BLaER1 treated with 17β-estradiol and CSF1 and Interleukin-3, amounts not matched to agents 10 nM and 100 nM (cell line): ENCODE data around the gene GIMAP4.
"Not testable (repeated sequence)": the region's sequence is repeated elsewhere in the genome, so short reads cannot be mapped to it uniquely, and the experiment has no call there.

Source experiments
- H3K27ac ChIP-seq, 11 experiments: shearing (Covaris generic); formaldehyde crosslinking; 2 replicates each; pipeline ENCODE4 v1.8.1; 2022
- H3K27me3 ChIP-seq, 11 experiments: shearing (Covaris generic); formaldehyde crosslinking; 2 replicates each; pipeline ENCODE4 v1.8.1; 2022
- H3K36me3 ChIP-seq, 11 experiments: shearing (Covaris generic); formaldehyde crosslinking; 2 replicates each; pipeline ENCODE4 v1.8.1; 2022
- H3K4me1 ChIP-seq, 10 experiments: shearing (Covaris generic); formaldehyde crosslinking; 2 replicates each; pipeline ENCODE4 v1.8.1; 2022
- H3K4me2 ChIP-seq, 11 experiments: shearing (Covaris generic); formaldehyde crosslinking; 2 replicates each; pipeline ENCODE4 v1.8.1; 2022
- H3K4me3 ChIP-seq, 10 experiments: shearing (Covaris generic); formaldehyde crosslinking; 2 replicates each; pipeline ENCODE4 v1.8.1; 2022
- H3K9ac ChIP-seq, 11 experiments: shearing (Covaris generic); formaldehyde crosslinking; 2 replicates each; pipeline ENCODE4 v1.8.1; 2022
- H3K9me3 ChIP-seq, 11 experiments: shearing (Covaris generic); formaldehyde crosslinking; replicated peaks in 1 of 11; 2 replicates each; pipeline ENCODE4 v1.8.1; 2022
- H4K20me1 ChIP-seq, 11 experiments: shearing (Covaris generic); formaldehyde crosslinking; 2 replicates each; pipeline ENCODE4 v1.8.1; 2022
- Cebpa-rat ChIP-seq, 11 experiments: shearing (Covaris generic); IDR thresholded peaks; 2 replicates each; pipeline ENCODE4 v1.8.1; 2022

Gene GIMAP4

DNA sequence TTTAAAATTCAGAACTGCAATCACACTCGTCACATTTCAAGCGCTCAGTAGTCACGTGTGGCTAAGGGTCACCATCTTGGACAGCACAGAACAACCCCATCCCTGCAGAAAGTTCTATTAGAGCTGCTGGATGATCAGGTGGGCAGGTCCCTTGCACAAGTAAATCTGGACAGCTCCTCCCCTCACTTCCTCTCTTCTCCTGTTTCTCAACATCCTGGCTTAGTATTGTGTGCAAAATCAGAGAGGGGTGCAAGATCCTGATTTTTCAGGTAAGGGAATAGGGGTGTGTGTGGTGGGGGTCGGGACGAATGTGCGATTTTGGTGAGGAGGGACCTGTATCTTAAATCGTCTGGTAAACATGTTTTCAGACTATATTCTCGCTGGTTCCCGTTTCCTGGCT lies at the start of gene GIMAP4:
TSS of gene GIMAP4 (plus strand) at position 222 of the 400 bp plus-strand sequence. CDS start 2,512 bp downstream, outside the sequence.
- TF ChIP-seq Cebpa-rat (IDR thresholded peaks at IDR 0.05), result peak in 1 of 11 experiments; percentile 8; a peak in 1 of 22 replicates
- Histone ChIP-seq H3K4me3 (peak within 1 kb of the TSS in 6 of 10 experiments; percentile 16 to 67 (median 54); a peak in 9 of 20 replicates), H3K4me2 (peak within 1 kb of the TSS; percentile 43 to 95 (median 65)), H3K27me3 (no peaks in the 10 kb centered on the region), H3K27ac (peak within 1 kb of the TSS in 9 of 11 experiments; percentile 7 to 82 (median 53); a peak in 13 of 22 replicates), H4K20me1 (no peaks in the 10 kb centered on the region), H3K9me3 (peaks cover 0 to 25% (median 3%) of the 10 kb centered on the region in 11 experiments; a peak in 10 of 22 replicates), H3K36me3 (peaks cover 0 to 22% (median 0%) of the 10 kb centered on the region in 11 experiments; a peak in 5 of 22 replicates), H3K9ac (peak within 1 kb of the TSS in 5 of 11 experiments; percentile 33 to 90 (median 47); a peak in 9 of 22 replicates), H3K4me1 (peaks cover 10 to 55% (median 24%) of the 10 kb centered on the region in 10 experiments)

DNA sequence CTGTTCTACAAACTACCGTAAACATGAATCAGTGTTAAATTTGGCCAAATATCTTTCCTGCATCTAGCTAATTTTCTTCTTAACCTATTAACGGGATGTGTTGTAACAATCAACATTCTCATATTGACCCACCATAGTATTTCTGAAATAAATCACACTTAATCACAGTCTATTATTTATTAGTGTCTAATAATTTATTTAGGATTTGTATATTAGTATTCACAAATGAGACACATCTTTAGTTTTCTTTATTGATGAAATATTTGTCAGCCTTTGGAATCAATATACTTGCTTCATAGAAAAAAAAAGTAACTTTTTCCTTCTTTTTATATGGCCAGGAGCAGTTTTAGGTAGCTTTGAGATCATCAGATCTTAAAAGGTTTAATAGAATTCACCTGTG lies 47.9 kb upstream of the GIMAP4 start:
- Histone ChIP-seq H3K4me2 (no peak overlapping the region), H3K9me3 (peaks cover 0 to 7% (median 0%) of the 10 kb centered on the region in 11 experiments; a peak in 1 of 22 replicates), H3K4me3 (no peak overlapping the region), H3K9ac (no peak overlapping the region), H3K36me3 (peaks cover 0 to 9% (median 0%) of the 10 kb centered on the region in 11 experiments; a peak in 3 of 22 replicates), H3K27ac (no peak overlapping the region), H3K27me3 (no peaks in the 10 kb centered on the region), H3K4me1 (peaks cover 0 to 10% (median 0%) of the 10 kb centered on the region in 10 experiments; a peak in 2 of 20 replicates), H4K20me1 (no peaks in the 10 kb centered on the region)
- no peak for TF ChIP-seq Cebpa-rat (IDR thresholded peaks at IDR 0.05)

DNA sequence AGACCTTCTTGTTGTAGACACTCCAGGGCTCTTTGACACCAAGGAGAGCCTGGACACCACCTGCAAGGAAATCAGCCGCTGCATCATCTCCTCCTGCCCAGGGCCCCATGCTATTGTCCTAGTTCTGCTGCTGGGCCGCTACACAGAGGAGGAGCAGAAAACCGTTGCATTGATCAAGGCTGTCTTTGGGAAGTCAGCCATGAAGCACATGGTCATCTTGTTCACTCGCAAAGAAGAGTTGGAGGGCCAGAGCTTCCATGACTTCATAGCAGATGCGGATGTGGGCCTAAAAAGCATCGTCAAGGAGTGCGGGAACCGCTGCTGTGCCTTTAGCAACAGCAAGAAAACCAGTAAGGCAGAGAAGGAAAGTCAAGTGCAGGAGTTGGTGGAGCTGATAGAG lies 47.0 kb upstream of the GIMAP4 start:
- Histone ChIP-seq H4K20me1 (no peaks in the 10 kb centered on the region), H3K4me2 (no peak overlapping the region), H3K4me3 (no peak overlapping the region), H3K27me3 (no peaks in the 10 kb centered on the region), H3K9ac (no peak overlapping the region), H3K4me1 (0 out of 20 replicates have a peak, but pooled peaks cover 0 to 8% (median 0%) of the 10 kb centered on the region in 10 experiments), H3K9me3 (peaks cover 0 to 7% (median 0%) of the 10 kb centered on the region in 11 experiments; a peak in 1 of 22 replicates), H3K36me3 (peaks cover 0 to 9% (median 0%) of the 10 kb centered on the region in 11 experiments; a peak in 3 of 22 replicates), H3K27ac (no peak overlapping the region)
- TF ChIP-seq Cebpa-rat (IDR thresholded peaks at IDR 0.05), result no peak

DNA sequence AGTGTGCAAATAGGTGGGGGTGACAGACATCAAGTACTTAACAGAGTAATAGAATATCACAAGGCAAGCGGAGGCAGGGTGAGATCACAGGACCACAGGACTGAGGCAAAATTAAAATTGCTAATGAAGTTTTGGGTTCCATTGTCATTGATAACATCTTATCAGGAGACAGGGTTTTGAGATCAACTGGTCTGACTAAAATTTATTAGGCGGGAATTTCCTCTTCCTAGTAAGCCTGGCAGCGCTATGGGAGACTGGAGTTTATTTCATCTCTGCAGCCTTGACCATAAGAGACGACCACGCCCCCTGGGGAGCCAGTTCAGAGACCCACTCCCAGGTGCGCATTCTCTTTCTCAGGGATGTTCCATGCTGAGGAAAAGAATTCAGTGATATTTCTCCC lies 44.3 kb upstream of the GIMAP4 start:
- peaks cover 0 to 25% (median 3%) of the 10 kb centered on the region in 11 experiments; a peak in 7 of 22 replicates for H3K9me3 ChIP-seq
- not testable (repeated sequence) for H3K4me2 ChIP-seq, H3K27me3 ChIP-seq, H3K36me3 ChIP-seq, H4K20me1 ChIP-seq, H3K27ac ChIP-seq, H3K4me1 ChIP-seq, H3K4me3 ChIP-seq, H3K9ac ChIP-seq

DNA sequence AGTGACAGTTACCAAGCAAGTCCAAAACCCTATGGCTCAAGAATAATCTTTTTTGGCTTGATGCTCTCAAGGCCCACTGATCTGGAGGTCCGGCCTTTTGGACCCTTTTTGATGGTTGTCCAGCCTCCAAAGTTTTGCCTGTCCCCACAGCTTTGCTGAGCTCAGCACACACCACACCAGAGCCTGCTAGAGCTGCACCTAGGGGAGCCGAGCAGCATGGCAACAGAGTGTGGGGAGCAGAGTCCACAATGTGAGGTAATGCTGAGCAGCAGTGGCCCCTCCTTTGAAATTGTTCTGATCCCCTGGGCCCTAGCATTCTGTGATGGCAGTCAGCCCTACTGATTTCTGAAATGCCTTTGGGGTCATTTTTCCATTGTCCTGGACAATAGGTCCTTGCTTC lies 43.2 kb upstream of the GIMAP4 start:
- Histone ChIP-seq H3K27ac (no peak overlapping the region), H3K4me1 (no peaks in the 10 kb centered on the region), H3K4me2 (no peak overlapping the region), H3K36me3 (peaks cover 0 to 9% (median 0%) of the 10 kb centered on the region in 11 experiments; a peak in 3 of 22 replicates), H3K9ac (no peak overlapping the region), H3K27me3 (no peaks in the 10 kb centered on the region), H4K20me1 (no peaks in the 10 kb centered on the region), H3K4me3 (no peak overlapping the region), H3K9me3 (peaks cover 6 to 36% (median 12%) of the 10 kb centered on the region in 11 experiments; a peak in 20 of 22 replicates)
- no peak for TF ChIP-seq Cebpa-rat (IDR thresholded peaks at IDR 0.05)

DNA sequence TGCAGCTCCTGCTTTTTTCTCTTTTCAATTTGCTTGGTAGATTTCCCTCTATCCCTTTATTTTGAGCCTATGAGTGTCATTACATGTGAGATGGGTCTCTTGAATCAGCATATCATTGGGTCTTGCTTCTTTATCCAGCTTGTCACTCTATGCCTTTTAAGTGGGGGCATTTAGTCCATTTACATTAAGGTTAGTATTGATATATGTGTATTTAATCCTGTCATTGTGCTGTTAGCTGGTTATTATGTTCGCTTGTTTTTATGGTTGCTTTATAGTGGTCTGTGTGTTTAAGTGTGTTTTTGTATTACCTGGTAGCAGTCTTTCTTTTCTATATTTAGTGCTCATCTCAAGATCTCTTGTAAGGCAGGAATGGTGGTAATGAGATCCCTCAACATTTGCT lies 35.5 kb upstream of the GIMAP4 start:
- H3K9me3 ChIP-seq, result peaks cover 63 to 98% (median 74%) of the 10 kb centered on the region in 11 experiments
- no peaks in the 10 kb centered on the region for H3K36me3 ChIP-seq
- no peaks in the 10 kb centered on the region for H3K4me1 ChIP-seq
- H4K20me1 ChIP-seq, result no peaks in the 10 kb centered on the region
- H3K4me3 ChIP-seq, result no peak overlapping the region
- no peak overlapping the region for H3K4me2 ChIP-seq
- H3K9ac ChIP-seq, result no peak overlapping the region
- no peak overlapping the region for H3K27ac ChIP-seq
- H3K27me3 ChIP-seq, result no peaks in the 10 kb centered on the region
- no peak for TF ChIP-seq Cebpa-rat (IDR thresholded peaks at IDR 0.05)

DNA sequence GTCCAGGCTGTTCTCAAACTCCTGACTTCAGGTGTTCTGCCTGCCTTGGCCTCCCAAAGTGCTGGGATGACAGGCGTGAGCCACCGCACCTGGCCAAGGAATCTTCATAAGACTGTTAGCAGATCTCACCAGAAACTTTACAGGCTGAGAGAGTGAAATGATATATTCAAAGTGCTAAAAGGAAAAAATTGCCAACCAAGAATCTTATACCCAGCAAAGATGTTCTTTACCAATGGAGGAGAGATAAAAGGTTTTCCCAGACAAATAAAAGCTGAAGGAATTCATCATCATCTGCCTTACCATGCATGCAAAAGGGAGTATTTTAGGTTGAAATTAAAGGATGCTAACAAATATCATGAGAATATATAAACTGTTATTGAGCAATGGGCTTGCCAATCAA lies 28.9 kb upstream of the GIMAP4 start:
- Histone ChIP-seq H3K4me2 (no peak overlapping the region), H3K4me1 (no peaks in the 10 kb centered on the region), H3K9me3 (peaks cover 75 to 98% (median 89%) of the 10 kb centered on the region in 11 experiments), H3K9ac (no peak overlapping the region), H3K36me3 (peaks cover 0 to 4% (median 0%) of the 10 kb centered on the region in 11 experiments; a peak in 1 of 22 replicates), H3K4me3 (no peak overlapping the region), H4K20me1 (no peaks in the 10 kb centered on the region), H3K27ac (no peak overlapping the region), H3K27me3 (no peaks in the 10 kb centered on the region)
- TF ChIP-seq Cebpa-rat (IDR thresholded peaks at IDR 0.05), result no peak

DNA sequence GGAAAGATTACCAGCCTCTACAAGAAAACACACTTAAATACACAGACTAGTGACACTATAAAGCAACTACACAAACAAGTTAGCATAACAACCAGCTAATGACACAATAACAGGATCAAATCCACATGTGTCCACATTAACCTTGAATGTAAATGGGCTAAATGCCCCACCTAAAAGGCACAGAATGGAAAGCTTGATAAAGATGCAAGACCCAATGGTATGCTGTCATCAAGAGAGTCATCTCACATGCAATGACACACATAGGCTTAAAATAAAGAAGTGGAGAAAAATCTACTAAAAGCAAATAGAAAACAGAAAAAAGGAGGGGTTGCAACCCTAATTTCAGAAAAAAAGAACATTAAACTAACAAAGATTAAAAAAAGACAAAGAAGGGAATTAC lies 14.0 kb upstream of the GIMAP4 start:
- no peak for TF ChIP-seq Cebpa-rat (IDR thresholded peaks at IDR 0.05)
- peaks cover 37 to 75% (median 59%) of the 10 kb centered on the region in 11 experiments for H3K9me3 ChIP-seq
- no peak overlapping the region for H3K27ac ChIP-seq
- H3K9ac ChIP-seq, result no peak overlapping the region
- no peaks in the 10 kb centered on the region for H3K27me3 ChIP-seq
- no peak overlapping the region for H3K4me3 ChIP-seq
- H3K36me3 ChIP-seq, result 0 out of 22 replicates have a peak, but pooled peaks cover 0 to 3% (median 0%) of the 10 kb centered on the region in 11 experiments
- no peaks in the 10 kb centered on the region for H4K20me1 ChIP-seq
- peaks cover 0 to 9% (median 0%) of the 10 kb centered on the region in 10 experiments; a peak in 5 of 20 replicates for H3K4me1 ChIP-seq
- H3K4me2 ChIP-seq, result no peak overlapping the region

DNA sequence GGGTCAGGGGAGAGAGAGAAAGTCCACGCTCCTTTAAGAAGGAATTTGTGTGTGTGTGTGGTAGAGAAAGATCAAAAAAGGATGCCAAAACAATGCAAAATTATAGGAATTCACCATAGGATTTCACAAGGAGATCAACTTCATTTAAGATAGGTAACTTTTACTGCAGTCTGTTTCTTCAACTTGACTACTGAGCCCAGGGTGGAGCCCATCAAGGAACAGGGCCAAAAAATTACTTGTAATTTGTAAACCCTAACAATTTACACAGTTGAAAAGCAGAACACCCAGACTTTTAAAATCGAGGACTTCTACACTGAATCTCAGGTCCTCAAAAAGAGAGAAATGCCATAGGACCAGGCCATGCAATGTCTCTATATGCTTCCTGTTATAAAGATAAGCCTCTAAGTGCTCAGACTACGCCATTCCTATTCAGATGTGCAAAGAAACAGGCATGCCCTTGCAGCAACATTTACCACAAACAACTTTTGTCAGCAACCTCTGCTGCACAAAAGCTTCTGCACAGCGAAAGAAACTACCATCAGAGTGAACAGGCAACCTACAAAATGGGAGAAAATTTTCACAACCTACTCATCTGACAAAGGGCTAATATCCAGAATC lies 10.6 kb upstream of the GIMAP4 start:
- no peaks in the 10 kb centered on the region for H3K27me3 ChIP-seq
- no peak overlapping the region for H3K4me3 ChIP-seq
- peak overlapping the region in 2 of 11 experiments; percentile 36 to 38; a peak in 3 of 22 replicates for H3K27ac ChIP-seq
- TF ChIP-seq Cebpa-rat (IDR thresholded peaks at IDR 0.05), result no peak
- no peaks in the 10 kb centered on the region; a peak in 1 of 22 replicates for H3K36me3 ChIP-seq
- peaks cover 32 to 75% (median 55%) of the 10 kb centered on the region in 11 experiments for H3K9me3 ChIP-seq
- peaks cover 0 to 9% (median 0%) of the 10 kb centered on the region in 10 experiments; a peak in 5 of 20 replicates for H3K4me1 ChIP-seq
- H4K20me1 ChIP-seq, result no peaks in the 10 kb centered on the region
- peak overlapping the region in 3 of 11 experiments; percentile 14 to 48 (median 35); a peak in 4 of 22 replicates for H3K4me2 ChIP-seq
- H3K9ac ChIP-seq, result no peak overlapping the region
